Liver (tissue), 9 donors: ENCODE data around the gene FGF5. TPM values are rescaled to one million over a fixed set of nuclear protein-coding genes. Genes with fewer than 3 reads are reported as not detected.

Experiments
- DNase-seq: peaks from one replicate; pipeline ENCODE4 v3.0.0-alpha.2; 2017; ENCODE audit warnings: low spot score
- H3K27ac ChIP-seq, 2 donors: one replicate each; pipeline ENCODE4 v1.7.0; 2013; ENCODE audit warnings: inconsistent platforms in 2 of 2, low read length in 2 of 2, control low read depth in 1 of 2, low read depth in 1 of 2, mild to moderate bottlenecking in 1 of 2
- H3K27me3 ChIP-seq, 4 donors: one replicate each; pipeline versions ENCODE4 v1.6.1 to v1.7.0; 2013; ENCODE audit warnings: low read length in 3 of 4, inconsistent platforms in 1 of 4, mild to moderate bottlenecking in 1 of 4, moderate library complexity in 1 of 4; ENCODE audit not compliant: control insufficient read depth in 4 of 4, insufficient read depth in 4 of 4
- H3K36me3 ChIP-seq, 4 donors: one replicate each; pipeline versions ENCODE4 v1.6.1 to v1.7.0; 2013; ENCODE audit warnings: low read length in 3 of 4, mild to moderate bottlenecking in 3 of 4, low read depth in 1 of 4, moderate library complexity in 1 of 4; ENCODE audit not compliant: control insufficient read depth in 4 of 4, insufficient read depth in 3 of 4
- H3K4me1 ChIP-seq, 4 donors: one replicate each; pipeline versions ENCODE4 v1.6.1 to v1.7.0; 2013; ENCODE audit warnings: low read length in 3 of 4, mild to moderate bottlenecking in 3 of 4, moderate library complexity in 1 of 4; ENCODE audit not compliant: control insufficient read depth in 4 of 4, insufficient read depth in 4 of 4
- H3K4me3 ChIP-seq, 3 donors: one replicate each; pipeline versions ENCODE4 v1.6.1 to v1.7.0; 2013; ENCODE audit warnings: low read length in 3 of 3, control low read depth in 1 of 3, low read depth in 1 of 3, mild to moderate bottlenecking in 1 of 3
- H3K9ac ChIP-seq, 2 donors: one replicate each; pipeline ENCODE4 v1.7.0; 2013; ENCODE audit warnings: low read length in 2 of 2, mild to moderate bottlenecking in 2 of 2, moderate library complexity in 2 of 2, control low read depth in 1 of 2, low read depth in 1 of 2
- H3K9me3 ChIP-seq, 4 donors: one replicate each; pipeline versions ENCODE4 v1.6.1 to v1.7.0; 2013; ENCODE audit warnings: low read length in 3 of 4; ENCODE audit not compliant: control insufficient read depth in 4 of 4
- CTCF ChIP-seq: fragments of 150-350 bp; IDR thresholded peaks from 2 replicates; pipeline ENCODE4 v1.5.1; 2017; ENCODE audit warnings: improper control_type of control experiment, low read depth, low read length; ENCODE audit not compliant: missing input control
- EGR1 ChIP-seq, 2 donors: IDR thresholded peaks; 2 replicates each; pipeline ENCODE4 v1.6.1; 2016 to 2018; ENCODE audit warnings: antibody characterized with exemption in 2 of 2, low read depth in 2 of 2
- FOXA1 ChIP-seq: IDR thresholded peaks from 2 replicates; pipeline ENCODE4 v1.6.1; 2016; ENCODE audit warnings: antibody characterized with exemption
- FOXA2 ChIP-seq: IDR thresholded peaks from 2 replicates; pipeline ENCODE4 v1.6.1; 2016; ENCODE audit warnings: antibody characterized with exemption
- HNF4A ChIP-seq, 2 donors: conservative IDR thresholded peaks; 2 replicates each; pipeline ENCODE4 v1.6.1; 2016; ENCODE audit warnings: antibody characterized with exemption in 2 of 2, mild to moderate bottlenecking in 2 of 2
- HNF4G ChIP-seq: IDR thresholded peaks from 2 replicates; pipeline ENCODE4 v1.6.1; 2016; ENCODE audit warnings: antibody characterized with exemption
- JUND ChIP-seq, 2 donors: IDR thresholded peaks; 2 replicates each; pipeline ENCODE4 v1.6.1; 2016; ENCODE audit warnings: antibody characterized with exemption in 2 of 2
- MAX ChIP-seq: IDR thresholded peaks from 2 replicates; pipeline ENCODE4 v1.6.1; 2016; ENCODE audit warnings: antibody characterized with exemption
- NR2F2 ChIP-seq: IDR thresholded peaks from 2 replicates; pipeline ENCODE4 v1.6.1; 2016; ENCODE audit warnings: antibody characterized with exemption
- RAD21 ChIP-seq, 2 donors: IDR thresholded peaks; 2 replicates each; pipeline ENCODE4 v1.6.1; 2016; ENCODE audit warnings: antibody characterized with exemption in 2 of 2, mild to moderate bottlenecking in 2 of 2
- REST ChIP-seq: IDR thresholded peaks from 2 replicates; pipeline ENCODE4 v1.6.1; 2016; ENCODE audit warnings: antibody characterized with exemption, mild to moderate bottlenecking
- RXRA ChIP-seq, 2 donors: IDR thresholded peaks; 2 replicates each; pipeline ENCODE4 v1.6.1; 2017 to 2018; ENCODE audit warnings: antibody characterized with exemption in 2 of 2, mild to moderate bottlenecking in 1 of 2
- SP1 ChIP-seq: IDR thresholded peaks from 2 replicates; pipeline ENCODE4 v1.6.1; 2018; ENCODE audit warnings: antibody characterized with exemption, mild to moderate bottlenecking
- TAF1 ChIP-seq: conservative IDR thresholded peaks from 2 replicates; pipeline ENCODE4 v1.6.1; 2016; ENCODE audit warnings: antibody characterized with exemption, mild to moderate bottlenecking
- YY1 ChIP-seq: IDR thresholded peaks from 2 replicates; pipeline ENCODE4 v1.6.1; 2016; ENCODE audit warnings: antibody characterized with exemption, mild to moderate bottlenecking
- ZBTB33 ChIP-seq: IDR thresholded peaks from 2 replicates; pipeline ENCODE4 v1.6.1; 2016; ENCODE audit warnings: antibody characterized with exemption
- WGBS: extraction: QIAGEN DNeasy Blood & Tissue Kit; methylation state at CpG from one replicate; pipeline ENCODE4 v1.1.7; 2013; 5-methylcytosine and 5-hydroxymethylcytosine counted together
- polyA plus RNA-seq, 2 donors: library from polyadenylated mRNA; stranded (reverse) in 1 of 2; unstranded in 1 of 2; fragments of 200-250 nt in 1 of 2; fragments of >200 nt in 1 of 2; fragmentation: Nextera tagmentation in 1 of 2; extraction: Ambion mirVana in 1 of 2; gene quantifications; one replicate each; pipeline versions ENCODE4 v1.2.1 to v1.2.3, GENCODE V29; 2013 to 2015
- total RNA-seq, 2 donors: library from RNA; depleted of rRNA; stranded (reverse); fragments of >200 nt; gene quantifications; one replicate each; pipeline ENCODE4 v1.2.3, GENCODE V29; 2014
- donor health status: healthy.
- donor health status: healthy.
- donor health status: healthy.
- donor health status: healthy.
- donor health status: healthy.

Gene FGF5
- total and polyA plus RNA-seq, 4 donors: 0.03 TPM; not detected in 3

GRCh38 chr4:80302616-80303223 lies 36.3 kb downstream of the FGF5 start:
- Histone ChIP-seq H3K36me3 (no peaks in the 10 kb centered on the region), H3K27me3 (peaks cover 0 to 5% (median under 1%) of the 10 kb centered on the region in 4 donors), H3K27ac (no peak overlapping the region), H3K9me3 (no peaks in the 10 kb centered on the region), H3K9ac (no peak overlapping the region), H3K4me3 (no peak overlapping the region), H3K4me1 (no peaks in the 10 kb centered on the region)
- TF ChIP-seq REST: no peak
- TF ChIP-seq HNF4G: no peak
- no peak for TF ChIP-seq JUND (IDR thresholded peaks at IDR 0.05)
- no peak for TF ChIP-seq NR2F2
- no peak for DNase-seq
- WGBS: 91% methylated on average over 26 of the region's 26 CpGs

GRCh38 chr4:80305466-80305865 lies 39.0 kb downstream of the FGF5 start:
- 78% methylated on average over 3 of the region's 3 CpGs for WGBS

GRCh38 chr4:80306260-80306659 lies 39.8 kb downstream of the FGF5 start:
- H3K36me3 ChIP-seq: no peaks in the 10 kb centered on the region
- no peak overlapping the region for H3K4me3 ChIP-seq
- peaks cover 0 to 8% (median 5%) of the 10 kb centered on the region in 4 donors for H3K27me3 ChIP-seq
- DNase-seq: no peak
- no peak overlapping the region for H3K27ac ChIP-seq
- no peak overlapping the region for H3K9ac ChIP-seq
- WGBS: 74% methylated on average over 2 of the region's 2 CpGs
- H3K4me1 ChIP-seq: no peaks in the 10 kb centered on the region
- no peaks in the 10 kb centered on the region for H3K9me3 ChIP-seq
- TF ChIP-seq RAD21 (IDR thresholded peaks at IDR 0.05) (no peak), SP1 (no peak), YY1 (no peak), RXRA (IDR thresholded peaks at IDR 0.05) (no peak), MAX (no peak), CTCF (no peak), ZBTB33 (no peak), NR2F2 (no peak)

More at GRCh38 chr4:80305466-80305865, 39.0 kb downstream of the FGF5 start:
- DNase-seq: no peak
- Histone ChIP-seq H3K9me3 (no peaks in the 10 kb centered on the region), H3K27ac (no peak overlapping the region), H3K9ac (no peak overlapping the region), H3K36me3 (no peaks in the 10 kb centered on the region), H3K4me3 (no peak overlapping the region), H3K4me1 (no peaks in the 10 kb centered on the region), H3K27me3 (peaks cover 0 to 8% (median 5%) of the 10 kb centered on the region in 4 donors)
- no peak for TF ChIP-seq TAF1
- TF ChIP-seq NR2F2: no peak
- TF ChIP-seq JUND (IDR thresholded peaks at IDR 0.05): no peak
- TF ChIP-seq HNF4A (conservative IDR thresholded peaks at IDR 0.05): no peak
- TF ChIP-seq EGR1 (IDR thresholded peaks at IDR 0.05; ENCODE audit: low read depth in 2 of 2): no peak
- no peak for TF ChIP-seq YY1
- TF ChIP-seq CTCF: no peak
- TF ChIP-seq HNF4G: no peak
- TF ChIP-seq RAD21 (IDR thresholded peaks at IDR 0.05): no peak
- no peak for TF ChIP-seq FOXA2
- no peak for TF ChIP-seq FOXA1
